K562 (cell line): ENCODE results near the gene ATP8A1. TPM values are rescaled to one million over a fixed set of nuclear protein-coding genes. Genes with fewer than 3 reads are reported as not detected.
A peak's percentile ranks its signal among the peaks of the same experiment; 100 is the strongest.

Experiments used
- ATAC-seq: fragments of 200-7000 bp; cut with Tn5 transposase; 3 replicates; pipeline ENCODE4 v1.9.1; 2020; ENCODE audit warnings: moderate library complexity
- BruUV-seq: library from RNA; stranded (reverse); fragments of 400-500 nt; replicated peaks from 2 replicates; lab custom pipeline; 2021; lab: Mats Ljungman, UMichigan
- CTCF ChIA-PET: fragments of 300-600 bp; formaldehyde crosslinking; extraction: SDS; loops from one replicate; lab custom pipeline; 2021; ENCODE audit warnings: low intra/inter-chr PET ratio; lab: Yijun Ruan, JAX
- POLR2A ChIA-PET: fragments of 300-600, 350-650 bp; sonication (Branson Sonifier 250); formaldehyde crosslinking; extraction: SDS; loops from one replicate; lab custom pipeline; 2021; ENCODE audit warnings: antibody characterized with exemption, inconsistent platforms; lab: Yijun Ruan, JAX
- DNase-seq, 4 experiments: peaks; one replicate each; pipeline versions ENCODE4 v3.0.0 to v3.0.0-alpha.2; 2011 to 2018; ENCODE audit warnings: low spot score in 3 of 4, mixed read lengths in 3 of 4; ENCODE audit errors: extremely low read depth in 1 of 4
- FAIRE-seq: peaks from 2 replicates; lab custom pipeline; 2011; peaks lifted over from hg19 to GRCh38; lab: Jason Lieb, UNC
- H2AFZ ChIP-seq: 2 replicates; pipeline ENCODE4 v1.6.0; 2011; ENCODE audit warnings: low read depth, low read length, control low read depth, inconsistent platforms
- H3K27ac ChIP-seq: fragments of 200-600 bp; 3 replicates; pipeline ENCODE4 v1.8.0; 2011; ENCODE audit warnings: low read depth, mild to moderate bottlenecking, control low read depth, inconsistent platforms, low read length, moderate library complexity, mixed read lengths; ENCODE audit errors: extremely low read depth
- H3K27me3 ChIP-seq, 2 experiments: fragments of 300-600 bp in 1 of 2; 2 replicates in 1 of 2; 3 replicates in 1 of 2; pipeline versions ENCODE4 v1.6.0 to v1.8.0; 2011; ENCODE audit warnings: inconsistent platforms in 2 of 2, low read length in 2 of 2, mild to moderate bottlenecking in 1 of 2, mixed read lengths in 1 of 2, moderate library complexity in 1 of 2; ENCODE audit not compliant: control insufficient read depth in 2 of 2, insufficient read depth in 2 of 2
- H3K36me3 ChIP-seq: fragments of 300-600 bp; 3 replicates; pipeline ENCODE4 v1.8.0; 2011; ENCODE audit warnings: mild to moderate bottlenecking, low read length, inconsistent platforms; ENCODE audit not compliant: control insufficient read depth, insufficient read depth
- H3K4me1 ChIP-seq, 2 experiments: fragments of 200-600 bp in 1 of 2; replicated peaks in 1 of 2; 2 replicates in 1 of 2; 3 replicates in 1 of 2; pipeline versions ENCODE4 v1.5.1 to v1.8.0; 2011; ENCODE audit warnings: inconsistent platforms in 2 of 2, low read length in 2 of 2, mild to moderate bottlenecking in 1 of 2, mixed read lengths in 1 of 2, moderate library complexity in 1 of 2; ENCODE audit not compliant: control insufficient read depth in 2 of 2, insufficient read depth in 2 of 2
- H3K4me2 ChIP-seq: 2 replicates; pipeline ENCODE4 v1.6.1; 2011; ENCODE audit warnings: low read length, control low read depth, inconsistent platforms, mixed read lengths; ENCODE audit not compliant: insufficient read depth
- H3K4me3 ChIP-seq: fragments of 200-600 bp; sonication (generic), shearing (Covaris generic); 2 replicates; pipeline ENCODE4 v1.5.1; 2016; ENCODE audit warnings: control low read depth, inconsistent platforms
- H3K79me2 ChIP-seq: fragments of 200-600 bp; 3 replicates; pipeline ENCODE4 v1.8.0; 2011; ENCODE audit warnings: low read length, inconsistent platforms; ENCODE audit not compliant: control insufficient read depth, insufficient read depth
- H3K9ac ChIP-seq, 2 experiments: 2 replicates each; pipeline versions ENCODE4 v1.6.0 to v1.6.1; 2011; ENCODE audit warnings: low read depth in 2 of 2, low read length in 2 of 2, control low read depth in 1 of 2, inconsistent platforms in 1 of 2, mild to moderate bottlenecking in 1 of 2, mixed read lengths in 1 of 2; ENCODE audit not compliant: insufficient read depth in 1 of 2
- H3K9me1 ChIP-seq: one replicate; pipeline ENCODE4 v1.6.0; 2011; ENCODE audit warnings: inconsistent platforms, mild to moderate bottlenecking, low read length, moderate library complexity; ENCODE audit not compliant: control insufficient read depth, insufficient read depth
- H3K9me3 ChIP-seq: replicated peaks from 2 replicates; pipeline ENCODE4 v1.5.1; 2011; ENCODE audit warnings: low read depth, low read length, inconsistent platforms; ENCODE audit not compliant: control insufficient read depth, insufficient read depth
- H4K20me1 ChIP-seq: replicated peaks from 2 replicates; pipeline ENCODE4 v1.6.1; 2011; ENCODE audit warnings: low read length, inconsistent platforms, mixed read lengths; ENCODE audit not compliant: control insufficient read depth, insufficient read depth
- ARHGAP35 ChIP-seq: fragments of 450-650 bp; IDR thresholded peaks from 2 replicates; pipeline ENCODE4 v1.6.1; 2018; ENCODE audit not compliant: partially characterized antibody
- BDP1 ChIP-seq: IDR thresholded peaks from 3 replicates; pipeline ENCODE4 v1.6.1; 2011; ENCODE audit not compliant: insufficient read length, insufficient read depth
- BHLHE40 ChIP-seq: IDR thresholded peaks from 2 replicates; pipeline ENCODE4 v1.6.1; 2011; ENCODE audit warnings: low read length, improper control_type of control experiment
- CHD2 ChIP-seq: IDR thresholded peaks from 2 replicates; pipeline ENCODE4 v1.6.1; 2011; ENCODE audit warnings: low read depth, low read length
- FOSL1 ChIP-seq: fragments of 200-800 bp; sonication (Bioruptor generic); conservative IDR thresholded peaks from 2 replicates; pipeline ENCODE4 v1.6.1; 2016; ENCODE audit warnings: missing genetic modification characterization, missing compliant biosample characterization
- KAT7 ChIP-seq: sonication (generic); formaldehyde crosslinking; IDR thresholded peaks from 2 replicates; pipeline ENCODE4 v1.8.0; 2022; ENCODE audit warnings: missing genetic modification reagents, mild to moderate bottlenecking, borderline replicate concordance
- LCOR ChIP-seq: sonication (generic); formaldehyde crosslinking; IDR thresholded peaks from 2 replicates; pipeline ENCODE4 v1.8.0; 2022; ENCODE audit warnings: mild to moderate bottlenecking, missing genetic modification reagents
- NR2C2 ChIP-seq, 2 experiments: fragments of 200-800 bp in 1 of 2; sonication (Bioruptor generic) in 1 of 2; sonication (generic) in 1 of 2; formaldehyde crosslinking in 1 of 2; IDR thresholded peaks; 2 replicates each; pipeline versions ENCODE4 v1.6.1 to v1.8.0; 2016 to 2022; ENCODE audit warnings: mild to moderate bottlenecking in 1 of 2, missing compliant biosample characterization in 1 of 2, missing genetic modification characterization in 1 of 2, missing genetic modification reagents in 1 of 2
- NUFIP1 ChIP-seq: fragments of 450-650 bp; IDR thresholded peaks from 2 replicates; pipeline ENCODE4 v1.6.1; 2018; ENCODE audit not compliant: partially characterized antibody
- PPARD ChIP-seq: fragments of 250-450 bp; sonication (Bioruptor Pico); IDR thresholded peaks from 2 replicates; pipeline ENCODE4 v1.8.0; 2022; ENCODE audit warnings: inconsistent platforms, mild to moderate bottlenecking, moderate library complexity
- TBP ChIP-seq: optimal IDR thresholded peaks from 2 replicates; pipeline ENCODE3; 2011; ENCODE audit warnings: low read depth, low read length, improper control_type of control experiment
- ZNF165 ChIP-seq: fragments of 250-450 bp; sonication (Bioruptor Pico); IDR thresholded peaks from 2 replicates; pipeline ENCODE4 v1.4.0; 2020; ENCODE audit warnings: borderline replicate concordance
- ZNF197 ChIP-seq: fragments of 200-800 bp; sonication (Bioruptor generic); IDR thresholded peaks from 2 replicates; pipeline ENCODE4 v1.6.1; 2016; ENCODE audit warnings: low read depth, missing genetic modification characterization, missing compliant biosample characterization
- WGBS: fragments of 100-300 bp; shearing (Covaris generic); methylation state at CpG from one replicate; pipeline ENCODE4 v1.1.6; 2016; ENCODE audit warnings: low coverage, mixed read lengths; ENCODE audit not compliant: insufficient coverage; ENCODE audit errors: missing lambda C conversion rate; 5-methylcytosine and 5-hydroxymethylcytosine counted together
- in situ Hi-C: fragments of 300-500 bp; cut with MboI; formaldehyde crosslinking; loops from 4 replicates; pipeline ENCODE4 v1.15.0; 2018; ENCODE audit warnings: inconsistent platforms, mixed read lengths
- intact Hi-C: fragments of 100-400 bp; cut with micrococcal nuclease; formaldehyde crosslinking; loops from 2 replicates; pipeline ENCODE4 v1.14.2; 2022
- polyA plus RNA-seq, 8 experiments: library from polyadenylated mRNA; depleted of rRNA in 4 of 8; stranded (reverse) in 5 of 8; unstranded in 3 of 8; fragments of >200 nt; fragmentation: Nextera tagmentation in 2 of 8; fragmentation: Illumina TruSeq in 1 of 8; extraction: Ambion mirVana in 2 of 8; extraction: Trizol in 1 of 8; gene quantifications; 2 replicates each; pipeline versions ENCODE4 v1.2.1 to v1.2.3, GENCODE V29; 2011 to 2014; ENCODE audit warnings: inconsistent platforms in 1 of 8, missing spikeins in 1 of 8
- total RNA-seq, 7 experiments: library from RNA; depleted of rRNA in 6 of 7; stranded (reverse); fragments of >200 nt in 6 of 7; fragmentation: Illumina TruSeq in 2 of 7; extraction: Trizol in 2 of 7; gene quantifications; 2 replicates each; pipeline versions ENCODE4 v1.2.1 to v1.2.3, GENCODE V29; 2011 to 2021; ENCODE audit warnings: low replicate concordance in 1 of 7

Gene ATP8A1
- total and polyA plus RNA-seq, 9 of the 15 experiments (the other 6 are each of a cell fraction or from before 2014, with no cell fraction given): 0.05 to 0.29 (median 0.07) TPM; not detected in 2

GRCh38 chr4:42655269-42655637 is 1.7 kb downstream of the ATP8A1 start (continued):
- TF ChIP-seq ZNF165 (CRISPR knock-in tag): no peak
- no peak for TF ChIP-seq ZNF197 (CRISPR knock-in tag)
- no peak for TF ChIP-seq CHD2
- no peak for TF ChIP-seq TBP
- no peak for TF ChIP-seq KAT7 (CRISPR knock-in tag)

DNA sequence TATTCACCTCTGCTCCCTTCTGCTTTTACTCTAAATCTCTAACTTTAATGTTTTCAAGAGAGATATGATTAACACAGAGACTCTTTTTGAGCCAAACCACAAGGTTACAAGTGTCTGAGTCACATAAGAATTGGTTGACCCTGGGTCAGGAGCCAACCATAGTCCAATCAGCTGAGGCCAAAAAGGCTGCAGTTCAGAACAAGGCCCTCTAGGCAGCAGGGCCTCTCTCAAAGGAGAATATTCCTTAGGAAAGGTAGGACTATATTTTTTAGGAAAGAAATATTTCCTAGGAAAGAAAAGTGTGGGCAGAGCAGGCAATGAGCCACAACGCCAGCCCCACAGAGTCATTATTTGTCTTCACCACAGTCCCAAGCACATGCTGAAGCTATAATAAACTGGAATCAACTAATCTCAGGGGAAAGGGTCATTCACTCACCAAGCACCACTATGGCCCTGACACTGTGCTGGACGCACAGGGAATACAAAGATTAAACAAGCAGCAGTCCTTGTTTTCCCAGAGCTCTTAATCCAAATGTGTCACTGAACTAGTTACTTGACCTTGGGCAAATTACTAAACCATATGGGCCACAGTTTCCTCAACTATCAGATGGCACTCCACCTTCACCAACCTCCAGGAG is 2.2 kb downstream of the ATP8A1 start:
- no peaks in the 10 kb centered on the region for H3K9me1 ChIP-seq
- no peaks in the 10 kb centered on the region for H3K9me3 ChIP-seq
- H3K36me3 ChIP-seq: no peaks in the 10 kb centered on the region
- H3K4me2 ChIP-seq: no peak overlapping the region
- no peak overlapping the region for H3K27ac ChIP-seq
- WGBS: 0% methylated on average over 1 of the region's 2 CpGs
- BruUV-seq: no TSS peak
- H3K27me3 ChIP-seq: peaks cover 0 to 8% of the 10 kb centered on the region in 2 experiments; a peak in 1 of 5 replicates
- peak in 2 of 4 experiments; percentile 8 to 17 for DNase-seq
- POLR2A ChIA-PET: interaction anchor here (0.6 kb wide), 1 partner anchor 417 kb away, joined by 3 read pairs; no protein-coding TSS in a partner anchor
- ATAC-seq: no peak
- CTCF ChIA-PET: no interaction called here
- H3K9ac ChIP-seq: no peak overlapping the region
- no peak for FAIRE-seq
- H2AFZ ChIP-seq: no peak overlapping the region
- in situ Hi-C loops: no loop called here
- H3K79me2 ChIP-seq: no peaks in the 10 kb centered on the region
- intact Hi-C loops: no loop called here
- no peak overlapping the region for H3K4me3 ChIP-seq
- no peaks in the 10 kb centered on the region for H4K20me1 ChIP-seq
- TF ChIP-seq NUFIP1 (no peak), BHLHE40 (no peak), ARHGAP35 (no peak), PPARD (CRISPR knock-in tag) (no peak), LCOR (CRISPR knock-in tag) (no peak), NR2C2 (CRISPR knock-in tag; IDR thresholded peaks at IDR 0.05) (no peak), NR2C2 (tag; IDR thresholded peaks at IDR 0.05) (peak; percentile 45; the same call in 1 of the 2 replicates), BDP1 (no peak), FOSL1 (tag) (peak; percentile 37; the same call in 1 of the 2 replicates)
- peaks cover 8 to 19% of the 10 kb centered on the region in 2 experiments; a peak in 3 of 5 replicates for H3K4me1 ChIP-seq
